Limb (tissue), 2 donors: ENCODE results near the gene CDT1.
A peak's percentile ranks its signal among the peaks of the same experiment; 100 is the strongest.
"Not testable (repeated sequence)": the region's sequence is repeated elsewhere in the genome, so short reads cannot be mapped to it uniquely, and the experiment has no call there.

Experiments
- DNase-seq, 2 donors: peaks; one replicate each; pipeline ENCODE4 v3.0.0-alpha.2; 2016; ENCODE audit errors: extremely low spot score in 2 of 2

CDT1 gene

GRCh38 chr16:88768071-88768783 lies 35.4 kb upstream of the CDT1 start:
- peak in 1 of 2 donors; percentile 74 for DNase-seq

- DNase-seq, result no peak
Observed at GRCh38 chr16:88769617-88770460, 33.8 kb upstream of the CDT1 start.

- DNase-seq, result peak in 1 of 2 donors; percentile 64
Observed at GRCh38 chr16:88770461-88771293, 32.9 kb upstream of the CDT1 start.

- DNase-seq, result no peak
Observed at GRCh38 chr16:88771294-88771772, 32.3 kb upstream of the CDT1 start.

DNA sequence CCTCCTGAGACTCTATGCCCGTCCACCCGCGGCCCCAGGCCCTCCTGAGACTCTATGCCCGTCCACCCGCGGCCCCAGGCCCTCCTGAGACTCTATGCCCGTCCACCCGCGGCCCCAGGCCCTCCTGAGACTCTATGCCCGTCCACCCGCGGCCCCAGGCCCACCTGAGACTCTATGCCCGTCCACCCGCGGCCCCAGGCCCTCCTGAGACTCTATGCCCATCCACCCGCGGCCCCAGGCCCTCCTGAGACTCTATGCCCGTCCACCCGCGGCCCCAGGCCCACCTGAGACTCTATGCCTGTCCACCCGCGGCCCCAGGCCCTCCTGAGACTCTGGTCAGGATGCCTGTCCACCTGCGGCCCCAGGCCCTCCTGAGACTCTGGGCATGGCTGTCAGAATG lies 31.8 kb upstream of the CDT1 start:
- DNase-seq, result not testable (repeated sequence)

DNA sequence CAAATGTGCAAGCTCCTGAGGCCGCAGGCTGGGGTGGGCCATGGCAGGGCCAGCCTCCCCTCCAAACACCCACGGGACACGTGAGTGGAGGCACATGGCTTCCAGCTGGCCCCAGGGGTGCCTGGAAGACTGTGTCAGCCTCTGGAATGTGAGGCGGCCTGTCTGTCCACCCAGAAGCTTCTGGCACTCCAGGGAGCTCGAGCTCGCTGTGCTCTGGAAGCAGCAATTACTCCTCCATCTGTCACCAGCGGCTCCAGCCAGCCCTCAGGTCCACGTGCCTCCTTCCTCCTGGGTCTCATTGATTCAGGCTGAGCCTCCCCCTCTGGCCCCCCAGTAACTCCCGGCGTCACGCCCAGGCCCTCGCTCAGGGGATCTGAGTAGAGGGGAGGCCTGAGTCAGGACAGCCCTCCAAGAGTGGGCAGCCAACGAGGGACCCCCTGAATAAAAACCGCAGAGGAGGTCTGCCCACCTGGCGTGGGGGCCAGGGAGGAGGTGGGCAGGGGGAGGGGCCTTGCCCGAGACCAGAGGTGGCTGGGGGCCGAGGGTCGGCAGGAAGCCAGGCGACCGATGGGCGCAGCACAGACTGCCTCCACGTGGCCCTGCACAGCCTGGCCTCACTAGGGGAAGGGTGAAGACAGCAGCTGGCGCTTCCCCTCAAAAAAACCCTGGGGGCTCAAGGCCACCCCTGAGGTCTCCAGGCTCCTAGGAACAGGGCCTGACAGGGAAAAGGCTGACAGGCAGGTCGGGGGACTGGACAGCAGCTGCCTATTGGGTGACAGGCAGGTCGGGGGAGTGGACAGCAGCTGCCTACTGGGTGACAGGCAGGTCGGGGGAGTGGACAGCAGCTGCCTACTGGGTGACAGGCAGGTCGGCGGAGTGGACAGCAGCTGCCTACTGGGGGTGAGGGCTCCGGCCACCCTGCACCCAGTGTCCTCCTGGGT lies 30.4 kb upstream of the CDT1 start:
- peak in 1 of 2 donors; percentile 75 for DNase-seq

- DNase-seq, result peak in 1 of 2 donors; percentile 62
Observed at GRCh38 chr16:88773812-88774291, 29.7 kb upstream of the CDT1 start.

DNA sequence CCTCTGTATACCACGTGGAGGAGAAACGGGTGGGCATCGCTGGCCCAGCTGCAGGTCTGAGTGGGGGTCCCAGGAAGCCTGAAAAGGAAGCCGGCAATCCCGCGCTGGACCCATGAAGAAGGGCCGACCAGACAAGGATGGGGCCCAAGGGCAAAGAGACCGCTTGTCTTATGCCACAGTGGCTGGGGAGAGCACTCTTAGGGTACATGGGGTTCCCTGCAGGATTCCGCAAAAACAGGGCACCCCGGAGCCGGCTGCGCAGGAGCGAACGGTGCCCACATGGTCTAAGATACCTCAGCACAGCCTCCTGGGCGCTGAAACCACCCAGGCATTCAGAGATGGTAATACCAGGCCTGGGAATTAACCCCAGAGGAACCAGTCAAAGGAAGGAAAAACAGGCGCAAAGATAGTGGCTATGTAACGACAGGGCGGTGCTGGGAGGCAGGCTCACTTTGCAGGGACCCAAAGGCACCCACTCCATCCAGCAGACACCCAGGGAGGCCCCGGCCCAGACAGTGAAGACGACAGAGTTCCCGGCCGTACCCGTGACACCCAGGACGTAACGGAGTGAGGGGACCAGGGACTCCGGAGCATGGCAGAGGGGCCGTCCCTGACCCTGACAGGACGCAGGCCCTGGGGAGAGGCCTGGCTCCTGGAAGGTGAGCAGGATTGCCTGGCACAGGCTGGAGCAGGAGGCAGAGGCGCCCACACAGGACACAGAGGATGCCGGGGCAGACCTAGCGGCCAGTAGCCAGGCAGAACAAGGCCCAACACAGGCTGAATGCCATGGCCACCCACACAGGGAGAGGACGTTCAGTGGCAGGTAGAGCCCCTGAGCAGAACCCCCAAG lies 28.8 kb upstream of the CDT1 start:
- no peak for DNase-seq

DNA sequence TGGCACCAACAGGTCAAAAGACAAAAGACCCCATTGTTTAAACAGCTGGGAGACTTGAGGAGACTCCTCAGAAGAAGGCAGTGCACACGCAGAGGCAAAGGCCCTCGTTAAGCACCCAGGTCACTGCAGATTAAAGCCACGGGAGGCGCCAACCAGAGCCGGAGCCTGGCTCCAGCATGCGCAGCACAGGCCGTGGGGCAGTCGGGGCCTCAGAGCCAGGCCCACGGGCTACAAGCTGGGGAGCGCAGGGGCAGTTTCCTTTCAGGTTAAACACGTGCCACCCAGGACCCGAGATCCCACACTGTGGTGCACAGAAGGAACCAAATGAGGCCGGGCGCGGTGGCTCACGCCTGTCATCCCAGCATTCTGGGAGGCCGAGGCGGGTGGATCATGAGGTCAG lies 27.8 kb upstream of the CDT1 start:
- DNase-seq, result no peak

DNA sequence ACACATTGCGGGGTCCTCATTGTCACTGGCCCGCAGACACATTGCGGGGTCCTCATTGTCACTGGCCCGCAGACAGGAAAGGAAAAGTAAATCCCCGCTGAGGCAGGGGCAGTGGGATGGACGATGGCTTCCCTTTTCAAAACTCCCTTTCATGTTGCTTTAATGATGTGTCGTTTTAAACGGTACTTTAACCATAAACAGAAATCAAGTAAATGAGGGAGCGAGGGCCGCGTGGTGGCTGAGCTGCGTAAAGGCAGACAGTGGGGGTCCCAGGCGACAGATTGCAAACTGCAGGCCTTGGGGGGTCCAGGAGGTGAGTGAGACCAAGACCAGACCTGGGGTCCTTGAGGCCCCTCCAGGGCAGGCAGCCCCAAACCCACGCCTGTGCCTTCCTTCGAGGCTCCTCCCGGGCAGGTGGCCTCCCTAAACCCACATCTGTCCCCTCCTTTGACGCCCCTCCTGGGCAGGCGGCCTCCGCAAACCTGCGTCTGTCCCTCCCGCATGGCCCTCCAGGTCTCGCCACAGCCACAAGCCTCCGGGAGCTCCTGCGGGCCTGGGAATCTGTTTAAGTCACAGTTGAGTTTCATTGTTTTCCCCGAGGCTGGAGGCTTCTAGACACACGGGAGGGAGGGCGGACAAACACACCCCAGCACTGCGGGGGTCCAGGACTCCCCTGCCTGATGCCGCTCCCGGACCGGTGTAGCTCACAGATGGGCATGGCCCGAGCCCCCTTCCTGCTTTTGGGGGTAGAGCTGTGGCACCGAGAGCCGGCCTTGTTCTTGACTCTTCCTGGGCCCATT lies 25.9 kb upstream of the CDT1 start:
- DNase-seq, result no peak

DNA sequence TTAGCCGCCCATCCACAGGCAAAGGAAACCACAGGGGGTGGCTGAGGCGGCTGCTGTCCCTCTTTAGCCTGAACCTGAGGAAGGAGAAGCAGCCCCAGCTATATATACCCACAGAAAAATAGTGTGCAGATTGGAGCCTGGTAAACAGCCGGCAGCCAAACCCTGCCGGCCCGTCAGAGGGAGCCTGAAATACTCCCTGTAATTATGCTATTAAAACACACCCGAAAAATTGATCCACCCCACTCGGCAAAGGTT lies 25.4 kb upstream of the CDT1 start:
- no peak for DNase-seq

DNA sequence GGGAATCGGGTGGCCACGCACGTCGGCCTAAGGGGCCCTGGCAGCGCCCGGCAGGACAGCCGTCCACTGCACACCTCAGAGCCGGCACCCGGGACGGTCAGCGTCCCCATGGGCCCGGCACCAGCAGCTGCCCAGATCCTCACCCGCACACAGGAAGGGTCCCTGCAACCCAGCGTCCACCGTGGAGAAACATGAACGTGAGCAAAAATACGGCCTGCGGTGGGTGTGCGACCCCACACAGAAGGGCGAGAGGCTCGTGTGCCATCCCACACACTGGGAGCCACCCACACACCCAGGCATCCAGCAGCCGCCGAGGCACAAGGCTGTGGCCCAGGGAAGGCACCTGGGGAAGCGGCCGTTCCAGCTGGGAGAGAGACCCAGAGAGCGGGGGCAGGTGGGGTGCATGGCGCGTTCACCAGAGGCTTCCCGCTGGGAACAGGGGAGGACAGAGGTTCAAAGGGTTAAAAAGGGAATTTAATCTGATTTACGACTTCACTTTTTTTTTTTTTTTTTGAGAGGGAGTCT lies 25.0 kb upstream of the CDT1 start:
- DNase-seq, result no peak

DNA sequence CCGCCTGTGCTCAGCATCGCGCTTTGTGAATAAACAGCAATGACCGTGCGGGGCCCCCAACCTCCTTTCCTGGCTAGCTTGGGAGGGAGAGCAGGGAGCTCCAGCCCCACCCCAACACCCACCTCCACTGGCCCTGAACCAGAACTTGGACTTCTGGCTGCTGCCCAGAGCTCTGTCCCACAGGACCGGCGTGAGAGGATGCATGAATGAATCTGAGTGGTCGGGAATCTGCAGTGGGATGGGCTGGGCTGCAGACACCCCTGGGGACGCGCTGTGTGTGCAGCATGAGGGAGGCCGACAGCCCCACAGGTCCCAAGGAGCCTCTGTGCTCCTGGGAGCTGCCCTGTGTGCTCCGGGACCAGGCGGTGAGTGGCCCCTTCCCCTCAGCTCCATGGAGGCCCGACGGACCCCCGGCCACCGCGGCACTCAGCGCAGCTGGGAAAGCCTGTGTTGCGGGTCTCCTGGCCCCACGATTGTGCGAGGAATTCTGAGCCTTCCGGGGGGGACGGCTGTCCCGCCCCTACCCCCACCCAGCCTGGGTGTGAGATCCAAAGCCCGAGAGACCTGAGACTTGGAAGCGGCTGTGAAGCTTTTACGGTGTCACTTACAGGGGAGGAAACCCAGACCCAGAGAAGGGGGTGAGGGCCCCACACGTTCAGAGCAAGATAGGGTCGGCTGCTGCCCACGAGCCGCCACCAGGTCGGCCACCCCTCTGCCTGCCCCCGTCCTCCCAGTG lies 24.0 kb upstream of the CDT1 start:
- no peak for DNase-seq

GRCh38 chr16:88780142-88781062 lies 23.2 kb upstream of the CDT1 start:
- DNase-seq, result no peak

DNA sequence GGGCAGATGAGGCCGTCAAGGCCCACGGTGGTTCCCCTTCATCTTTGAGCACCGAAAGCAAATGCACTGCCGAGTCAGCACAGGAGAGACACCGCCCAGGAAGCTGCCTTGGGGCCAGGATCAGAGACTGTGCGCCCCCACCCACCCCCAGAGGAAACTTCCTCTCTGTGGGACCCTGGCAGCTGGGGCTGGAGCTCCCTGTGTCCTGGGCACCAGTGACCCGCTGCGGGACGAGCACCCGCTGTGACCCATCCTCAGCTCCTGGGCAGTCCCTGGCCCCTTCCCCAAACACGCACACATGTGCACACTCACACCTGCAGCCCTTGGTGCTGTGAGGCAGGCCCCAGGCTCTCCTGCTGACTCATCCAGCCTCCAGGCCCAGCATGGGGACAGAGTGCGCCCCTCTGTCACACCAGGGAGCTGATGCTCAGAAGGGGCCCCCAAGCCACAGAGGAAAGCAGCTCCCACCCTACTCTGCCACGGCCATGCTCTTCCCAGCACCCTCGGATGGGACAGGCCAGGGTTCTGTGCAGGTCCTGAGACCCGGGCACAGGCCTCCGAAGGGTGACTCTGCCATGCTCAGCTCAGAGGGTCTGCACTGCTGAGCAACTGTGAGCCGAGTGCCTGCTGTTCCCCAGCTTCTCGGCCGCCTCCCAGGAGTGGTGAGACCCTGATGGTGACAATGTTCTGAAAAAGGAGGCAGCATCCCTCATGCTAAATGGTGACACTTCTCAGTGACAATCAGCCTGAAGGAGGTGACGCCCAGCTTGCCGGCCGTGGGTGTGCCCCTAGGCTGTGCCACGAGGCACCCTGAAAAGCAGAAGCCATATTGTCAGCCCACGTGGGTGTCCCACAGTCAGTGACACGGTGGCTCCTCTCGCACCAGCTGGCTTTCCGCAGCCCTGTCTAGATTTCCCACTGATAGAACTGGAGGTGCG lies 22.2 kb upstream of the CDT1 start:
- peak in 1 of 2 donors; percentile 29 for DNase-seq
